ENCODE data around the gene PRR23B. TPM values are rescaled to one million over a fixed set of nuclear protein-coding genes. Genes with fewer than 3 reads are reported as not detected.

The PRR23B gene
- not detected in 2 replicates for total RNA-seq (2021)
- long read RNA-seq = 0 reads

DNA sequence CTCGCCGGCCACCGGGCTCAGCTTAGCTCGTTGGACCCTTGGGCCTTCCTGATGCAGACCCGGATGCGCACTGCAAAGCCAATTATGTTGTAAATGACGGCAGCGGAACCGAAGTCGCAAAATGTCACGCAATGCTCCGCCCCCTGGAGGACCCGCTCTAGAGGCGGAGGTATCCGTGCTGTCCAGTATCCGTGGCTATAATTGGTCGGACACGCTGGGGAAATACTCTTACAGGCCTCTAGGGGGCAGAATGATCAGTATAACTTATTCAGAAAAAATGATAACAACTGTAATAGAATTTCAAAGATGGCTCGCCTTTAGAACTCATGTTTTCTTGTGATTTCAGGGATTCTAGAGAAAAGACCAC, at the start of gene PRR23B:
Gene PRR23B, minus strand, starts transcription at position 59 of the 367 bp plus-strand sequence. CDS start 265 bp downstream, outside the sequence.
- no peak within 1 kb of the TSS for H2AFZ ChIP-seq (ENCODE audit: low read length)
- H3K18ac ChIP-seq (ENCODE audit: insufficient read length, low read depth, low read length) = no peak within 1 kb of the TSS
- no peaks in the 10 kb centered on the region for H3K79me1 ChIP-seq (ENCODE audit: insufficient read depth, low read depth, low read length, poor library complexity, severe bottlenecking)
- H3K27me3 Mint-ChIP-seq (ENCODE audit: low read depth) = peaks cover 1% of the 10 kb centered on the region
- H2BK20ac ChIP-seq (ENCODE audit: low read depth, low read length, poor library complexity, severe bottlenecking) = no peak within 1 kb of the TSS
- H3K4me1 ChIP-seq (ENCODE audit: insufficient read depth, low read length) = no peaks in the 10 kb centered on the region
- no peak within 1 kb of the TSS for H2BK15ac ChIP-seq (ENCODE audit: low read depth, low read length)
- no peaks in the 10 kb centered on the region for H3K79me2 ChIP-seq (ENCODE audit: insufficient read depth, low read length)
- H4K91ac ChIP-seq (ENCODE audit: insufficient read length, low read depth, low read length) = no peak within 1 kb of the TSS
- no peak within 1 kb of the TSS for H3K4me2 ChIP-seq (ENCODE audit: insufficient read depth, insufficient read length, low read length)
- H2AK5ac ChIP-seq (ENCODE audit: insufficient read length, low read length) = no peak within 1 kb of the TSS
- H4K20me1 ChIP-seq (ENCODE audit: control insufficient read depth, insufficient read depth, insufficient read length) = no peaks in the 10 kb centered on the region
- H2BK12ac ChIP-seq (ENCODE audit: insufficient read length, low read depth, low read length) = no peak within 1 kb of the TSS
- no peaks in the 10 kb centered on the region for H3K4me1 Mint-ChIP-seq
- H3K36me3 Mint-ChIP-seq (ENCODE audit: insufficient read depth in 1 of 3, low read depth in 3 of 3) = peaks cover 0 to 7% (median 4%) of the 10 kb centered on the region in 3 experiments; a peak in 3 of 7 replicates
- no peak within 1 kb of the TSS for H4K8ac ChIP-seq (replicated peaks; ENCODE audit: insufficient read length, low read depth, low read length)
- H3K9me3 Mint-ChIP-seq = peaks cover 6 to 14% of the 10 kb centered on the region in 2 experiments; a peak in 4 of 5 replicates
- no peak within 1 kb of the TSS for H3K9ac ChIP-seq (ENCODE audit: extremely low read depth, insufficient read length, low read length)
- H3K27ac ChIP-seq (ENCODE audit: insufficient read length, low read depth, low read length) = no peak within 1 kb of the TSS
- H3K23me2 ChIP-seq (ENCODE audit: insufficient read length, low read depth, low read length, poor library complexity, severe bottlenecking) = peaks cover 2% of the 10 kb centered on the region
- no peaks in the 10 kb centered on the region for H3K27me3 ChIP-seq (ENCODE audit: insufficient read depth, low read length)
- H3K14ac ChIP-seq (ENCODE audit: insufficient read depth, low read length) = no peak within 1 kb of the TSS
- no peak within 1 kb of the TSS for H2BK120ac ChIP-seq (ENCODE audit: low read depth, low read length, poor library complexity, severe bottlenecking)
- H3K9me3 ChIP-seq (ENCODE audit: control insufficient read depth, low read depth, low read length) = no peaks in the 10 kb centered on the region
- H3K4me3 Mint-ChIP-seq = no peak within 1 kb of the TSS
- H2BK5ac ChIP-seq (ENCODE audit: insufficient read length, low read length) = no peak within 1 kb of the TSS
- H3T11ph ChIP-seq (ENCODE audit: low read length) = no peak within 1 kb of the TSS
- TF ChIP-seq, protein P1, sequence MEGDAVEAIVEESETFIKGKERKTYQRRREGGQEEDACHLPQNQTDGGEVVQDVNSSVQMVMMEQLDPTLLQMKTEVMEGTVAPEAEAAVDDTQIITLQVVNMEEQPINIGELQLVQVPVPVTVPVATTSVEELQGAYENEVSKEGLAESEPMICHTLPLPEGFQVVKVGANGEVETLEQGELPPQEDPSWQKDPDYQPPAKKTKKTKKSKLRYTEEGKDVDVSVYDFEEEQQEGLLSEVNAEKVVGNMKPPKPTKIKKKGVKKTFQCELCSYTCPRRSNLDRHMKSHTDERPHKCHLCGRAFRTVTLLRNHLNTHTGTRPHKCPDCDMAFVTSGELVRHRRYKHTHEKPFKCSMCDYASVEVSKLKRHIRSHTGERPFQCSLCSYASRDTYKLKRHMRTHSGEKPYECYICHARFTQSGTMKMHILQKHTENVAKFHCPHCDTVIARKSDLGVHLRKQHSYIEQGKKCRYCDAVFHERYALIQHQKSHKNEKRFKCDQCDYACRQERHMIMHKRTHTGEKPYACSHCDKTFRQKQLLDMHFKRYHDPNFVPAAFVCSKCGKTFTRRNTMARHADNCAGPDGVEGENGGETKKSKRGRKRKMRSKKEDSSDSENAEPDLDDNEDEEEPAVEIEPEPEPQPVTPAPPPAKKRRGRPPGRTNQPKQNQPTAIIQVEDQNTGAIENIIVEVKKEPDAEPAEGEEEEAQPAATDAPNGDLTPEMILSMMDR (conservative IDR thresholded peaks at IDR 0.05) = peak; percentile 65
- WGBS (ENCODE audit: extremely low coverage, insufficient read length, low lambda C conversion rate) = no CpG with 5 or more reads among the region's 19 CpGs
- H3K23ac ChIP-seq (ENCODE audit: insufficient read length, low read depth, low read length) = no peak within 1 kb of the TSS
- no peak within 1 kb of the TSS for H3K4ac ChIP-seq (ENCODE audit: low read depth, low read length)
- H4K5ac ChIP-seq (ENCODE audit: insufficient read length, low read depth, low read length) = no peak within 1 kb of the TSS
- no peak for DNase-seq
- H3K56ac ChIP-seq (ENCODE audit: insufficient read length, low read depth, low read length) = no peak within 1 kb of the TSS
- no peak within 1 kb of the TSS for H3K27ac Mint-ChIP-seq

All from H9 (cell line).